ENCODE results near the gene PTPRF.

The PTPRF gene

DNA sequence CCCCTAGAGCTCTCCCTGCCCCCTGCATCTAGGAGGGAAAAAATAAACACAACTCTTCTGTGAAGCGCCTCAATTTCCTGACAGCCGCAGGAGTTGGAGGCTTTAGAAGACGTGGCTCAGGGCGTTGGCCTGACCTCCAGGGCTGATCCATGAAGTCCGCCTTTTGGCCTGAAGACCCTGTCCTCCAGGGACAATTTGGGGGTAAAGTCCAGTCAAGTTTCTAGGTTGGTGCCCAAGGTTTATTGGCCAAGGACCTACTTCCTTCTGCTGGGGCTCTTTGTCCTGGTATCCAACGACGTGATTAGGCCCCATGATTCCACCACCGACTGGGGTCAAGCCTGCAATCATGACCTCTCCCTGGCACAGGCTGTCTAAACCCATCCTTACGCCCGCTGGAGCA is 54.9 kb downstream of the PTPRF start:
- no peak overlapping the region for H3K4me3 Mint-ChIP-seq
- H3K27ac Mint-ChIP-seq = no peak overlapping the region
- H3K27me3 Mint-ChIP-seq = no peaks in the 10 kb centered on the region
- H3K4me1 Mint-ChIP-seq (ENCODE audit: low read depth) = peaks cover 7% of the 10 kb centered on the region
- no peaks in the 10 kb centered on the region for H3K36me3 Mint-ChIP-seq
- no peaks in the 10 kb centered on the region for H3K9me3 Mint-ChIP-seq (ENCODE audit: low read depth)

DNA sequence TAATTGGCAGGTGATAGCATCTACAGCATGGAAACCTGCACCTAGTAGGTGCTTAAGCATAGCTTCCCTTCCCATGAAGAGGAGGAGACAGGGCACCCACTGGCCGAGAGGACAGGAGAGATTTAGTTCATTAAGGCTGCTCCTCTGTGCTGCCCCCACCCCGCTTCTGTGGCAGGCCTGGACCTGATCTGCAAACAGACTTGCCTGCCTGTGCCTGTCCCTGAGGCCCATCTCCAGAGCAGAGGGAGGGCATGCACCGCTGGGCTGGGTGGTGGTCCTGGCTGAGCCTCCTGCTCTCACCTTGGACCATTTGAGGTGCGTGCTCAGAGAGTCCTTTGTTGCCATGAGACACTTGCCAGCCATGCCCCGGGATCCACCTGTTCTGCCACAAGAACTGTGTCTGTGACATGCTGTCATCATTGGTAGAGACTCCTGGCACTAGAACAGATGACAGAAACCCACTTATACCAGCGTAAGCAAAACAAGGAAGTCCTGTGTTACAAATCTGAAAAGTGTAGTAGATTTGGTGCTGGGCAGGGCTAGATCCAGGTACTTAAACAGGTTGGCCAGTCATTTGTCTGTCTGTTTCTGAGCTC is 55.6 kb downstream of the PTPRF start:
- Mint-ChIP-seq H3K4me3 (no peak overlapping the region), H3K27ac (no peak overlapping the region), H3K4me1 (ENCODE audit: low read depth) (peaks cover 7% of the 10 kb centered on the region), H3K36me3 (no peaks in the 10 kb centered on the region), H3K9me3 (ENCODE audit: low read depth) (no peaks in the 10 kb centered on the region), H3K27me3 (no peaks in the 10 kb centered on the region)

DNA sequence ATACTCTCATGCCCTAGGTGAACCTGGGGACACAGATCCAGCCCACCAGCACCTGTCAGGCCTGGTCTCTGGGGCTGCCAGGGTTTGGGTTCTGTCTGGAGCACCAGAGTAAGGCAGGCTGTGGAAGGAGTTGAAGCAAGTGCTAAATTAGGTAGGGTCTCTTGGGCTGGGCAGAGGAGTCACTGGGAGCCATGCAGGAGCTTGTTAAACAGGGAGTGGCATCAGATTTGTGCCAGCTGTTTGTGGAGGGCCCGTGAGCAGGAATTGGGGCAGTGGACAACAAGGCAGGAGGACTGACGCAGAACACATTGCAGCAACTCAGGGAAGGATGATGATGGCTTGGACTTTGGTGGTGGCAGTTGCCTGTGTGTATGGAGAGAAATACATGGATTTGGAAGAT is 56.3 kb downstream of the PTPRF start:
- Mint-ChIP-seq H3K27me3 (no peaks in the 10 kb centered on the region), H3K27ac (no peak overlapping the region)

GRCh38 chr1:43587594-43587993 is 56.9 kb downstream of the PTPRF start:
- no peak overlapping the region for H3K4me3 Mint-ChIP-seq
- H3K9me3 Mint-ChIP-seq (ENCODE audit: low read depth) = no peaks in the 10 kb centered on the region
- H3K27me3 Mint-ChIP-seq = no peaks in the 10 kb centered on the region
- H3K4me1 Mint-ChIP-seq (ENCODE audit: low read depth) = peaks cover 2% of the 10 kb centered on the region
- H3K27ac Mint-ChIP-seq = no peak overlapping the region
- H3K36me3 Mint-ChIP-seq = no peaks in the 10 kb centered on the region

More for the DNA sequence above, 56.3 kb downstream of the PTPRF start:
- H3K9me3 Mint-ChIP-seq (ENCODE audit: low read depth) = no peaks in the 10 kb centered on the region
- peaks cover 5% of the 10 kb centered on the region for H3K4me1 Mint-ChIP-seq (ENCODE audit: low read depth)
- H3K4me3 Mint-ChIP-seq = no peak overlapping the region
- no peaks in the 10 kb centered on the region for H3K36me3 Mint-ChIP-seq

- H3K4me3 Mint-ChIP-seq = no peak overlapping the region
- no peak overlapping the region for H3K27ac Mint-ChIP-seq
- H3K4me1 Mint-ChIP-seq (ENCODE audit: low read depth) = no peaks in the 10 kb centered on the region
- no peaks in the 10 kb centered on the region for H3K9me3 Mint-ChIP-seq (ENCODE audit: low read depth)
- H3K27me3 Mint-ChIP-seq = no peaks in the 10 kb centered on the region
- no peaks in the 10 kb centered on the region for H3K36me3 Mint-ChIP-seq
Observed at GRCh38 chr1:43588592-43588991, 57.9 kb downstream of the PTPRF start.

DNA sequence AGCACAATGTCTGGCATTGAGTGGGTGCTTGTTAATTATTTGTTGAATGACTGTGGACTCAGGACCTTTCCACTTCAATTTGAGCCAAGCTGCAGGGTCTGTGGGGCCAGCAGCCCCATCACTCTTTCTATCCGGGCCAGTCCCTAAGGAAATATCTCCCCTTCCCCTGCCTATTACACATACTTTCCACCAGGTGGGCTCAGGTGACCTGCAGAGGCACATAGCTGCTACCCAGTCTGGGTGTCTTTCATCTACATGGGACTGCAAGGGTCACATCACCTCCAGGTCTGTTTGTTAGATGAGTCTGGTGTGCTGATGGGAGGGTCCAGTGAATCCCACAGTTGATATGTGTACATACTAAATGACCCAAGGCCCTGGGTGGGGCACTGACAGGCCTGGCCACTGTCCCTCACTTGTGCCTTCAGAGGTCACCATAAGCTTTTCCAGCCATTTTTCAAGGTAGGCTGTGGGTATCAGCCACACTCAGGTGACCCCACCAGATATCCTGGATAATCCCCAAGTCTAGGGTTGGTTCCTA is 59.8 kb downstream of the PTPRF start:
- Mint-ChIP-seq H3K9me3 (ENCODE audit: low read depth) (no peaks in the 10 kb centered on the region), H3K36me3 (no peaks in the 10 kb centered on the region), H3K27ac (no peak overlapping the region)

GRCh38 chr1:43591181-43591580 is 60.5 kb downstream of the PTPRF start:
- Mint-ChIP-seq H3K9me3 (ENCODE audit: low read depth) (no peaks in the 10 kb centered on the region), H3K27ac (no peak overlapping the region), H3K4me1 (ENCODE audit: low read depth) (no peaks in the 10 kb centered on the region), H3K36me3 (no peaks in the 10 kb centered on the region), H3K4me3 (no peak overlapping the region), H3K27me3 (no peaks in the 10 kb centered on the region)

More for the DNA sequence above, 59.8 kb downstream of the PTPRF start:
- no peaks in the 10 kb centered on the region for H3K27me3 Mint-ChIP-seq
- no peaks in the 10 kb centered on the region for H3K4me1 Mint-ChIP-seq (ENCODE audit: low read depth)
- no peak overlapping the region for H3K4me3 Mint-ChIP-seq

- Mint-ChIP-seq H3K4me1 (ENCODE audit: low read depth) (no peaks in the 10 kb centered on the region), H3K9me3 (ENCODE audit: low read depth) (no peaks in the 10 kb centered on the region), H3K27ac (no peak overlapping the region), H3K36me3 (no peaks in the 10 kb centered on the region), H3K4me3 (no peak overlapping the region), H3K27me3 (no peaks in the 10 kb centered on the region)
Observed at GRCh38 chr1:43592051-43592665, 61.5 kb downstream of the PTPRF start.

DNA sequence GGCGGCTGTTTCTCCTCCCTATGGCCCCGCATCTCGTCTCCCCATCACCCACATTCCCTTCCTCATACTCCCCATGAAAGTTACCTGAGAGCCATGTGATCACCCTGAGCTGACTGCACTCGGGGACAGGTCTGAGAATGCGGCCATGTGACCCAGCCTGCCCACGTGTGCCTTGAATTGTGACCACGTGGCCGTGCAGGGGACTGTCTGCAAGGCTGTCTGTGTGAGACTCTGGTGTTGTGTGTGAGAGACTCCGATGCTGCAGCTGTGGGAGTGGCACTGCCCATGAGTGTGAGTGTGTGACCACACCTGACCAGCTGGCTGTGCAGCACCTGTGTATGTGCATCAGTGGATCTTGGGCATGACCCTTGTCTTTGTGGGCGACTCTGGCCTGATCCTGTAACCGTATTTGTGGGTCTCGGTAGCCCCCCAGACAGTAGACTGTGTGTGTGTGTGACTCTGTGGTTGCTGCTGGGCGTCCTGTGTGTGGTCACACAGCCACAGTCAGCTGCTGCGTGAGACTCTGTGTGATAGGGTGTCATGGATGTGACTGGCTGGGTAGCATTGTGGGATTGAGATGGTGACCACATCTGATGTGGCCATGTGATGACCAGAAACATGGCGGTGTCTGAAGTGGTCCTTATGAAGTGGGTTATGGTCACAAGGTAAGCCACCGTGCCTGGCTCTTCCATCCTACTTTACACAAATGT is 62.4 kb downstream of the PTPRF start:
- Mint-ChIP-seq H3K4me1 (ENCODE audit: low read depth) (no peaks in the 10 kb centered on the region), H3K27me3 (no peaks in the 10 kb centered on the region), H3K9me3 (ENCODE audit: low read depth) (no peaks in the 10 kb centered on the region), H3K36me3 (no peaks in the 10 kb centered on the region), H3K4me3 (no peak overlapping the region), H3K27ac (no peak overlapping the region)

- H3K4me3 Mint-ChIP-seq = no peak overlapping the region
- no peaks in the 10 kb centered on the region for H3K36me3 Mint-ChIP-seq
- no peaks in the 10 kb centered on the region for H3K27me3 Mint-ChIP-seq
- no peaks in the 10 kb centered on the region for H3K9me3 Mint-ChIP-seq (ENCODE audit: low read depth)
- no peak overlapping the region for H3K27ac Mint-ChIP-seq
- no peaks in the 10 kb centered on the region for H3K4me1 Mint-ChIP-seq (ENCODE audit: low read depth)
Observed at GRCh38 chr1:43596579-43596978, 65.9 kb downstream of the PTPRF start.

GRCh38 chr1:43597028-43597427 is 66.3 kb downstream of the PTPRF start:
- H3K9me3 Mint-ChIP-seq (ENCODE audit: low read depth) = no peaks in the 10 kb centered on the region
- H3K36me3 Mint-ChIP-seq = no peaks in the 10 kb centered on the region
- no peak overlapping the region for H3K4me3 Mint-ChIP-seq
- H3K4me1 Mint-ChIP-seq (ENCODE audit: low read depth) = no peaks in the 10 kb centered on the region
- no peak overlapping the region for H3K27ac Mint-ChIP-seq
- H3K27me3 Mint-ChIP-seq = no peaks in the 10 kb centered on the region

DNA sequence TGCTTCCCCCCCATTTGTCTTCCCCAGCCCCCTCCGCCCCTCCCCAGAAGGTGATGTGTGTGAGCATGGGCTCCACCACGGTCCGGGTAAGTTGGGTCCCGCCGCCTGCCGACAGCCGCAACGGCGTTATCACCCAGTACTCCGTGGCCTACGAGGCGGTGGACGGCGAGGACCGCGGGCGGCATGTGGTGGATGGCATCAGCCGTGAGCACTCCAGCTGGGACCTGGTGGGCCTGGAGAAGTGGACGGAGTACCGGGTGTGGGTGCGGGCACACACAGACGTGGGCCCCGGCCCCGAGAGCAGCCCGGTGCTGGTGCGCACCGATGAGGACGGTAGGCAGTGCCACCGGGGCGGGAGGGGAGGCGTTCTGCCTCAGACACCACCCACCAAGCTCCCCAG is 67.0 kb downstream of the PTPRF start:
- Mint-ChIP-seq H3K27ac (no peak overlapping the region), H3K27me3 (no peaks in the 10 kb centered on the region), H3K4me1 (ENCODE audit: low read depth) (no peaks in the 10 kb centered on the region), H3K9me3 (ENCODE audit: low read depth) (no peaks in the 10 kb centered on the region), H3K4me3 (no peak overlapping the region), H3K36me3 (no peaks in the 10 kb centered on the region)

GRCh38 chr1:43598622-43599021 is 67.9 kb downstream of the PTPRF start:
- Mint-ChIP-seq H3K27ac (no peak overlapping the region), H3K27me3 (no peaks in the 10 kb centered on the region), H3K36me3 (no peaks in the 10 kb centered on the region), H3K4me3 (no peak overlapping the region), H3K9me3 (ENCODE audit: low read depth) (no peaks in the 10 kb centered on the region), H3K4me1 (ENCODE audit: low read depth) (no peaks in the 10 kb centered on the region)

GRCh38 chr1:43600033-43601020 is 69.6 kb downstream of the PTPRF start:
- H3K36me3 Mint-ChIP-seq = no peaks in the 10 kb centered on the region
- no peaks in the 10 kb centered on the region for H3K9me3 Mint-ChIP-seq (ENCODE audit: low read depth)
- H3K4me1 Mint-ChIP-seq (ENCODE audit: low read depth) = no peaks in the 10 kb centered on the region
- no peak overlapping the region for H3K4me3 Mint-ChIP-seq
- no peak overlapping the region for H3K27ac Mint-ChIP-seq
- H3K27me3 Mint-ChIP-seq = no peaks in the 10 kb centered on the region
